SK-N-SH (cell line): Measurements from ENCODE around the gene ARAP2. TPM values are rescaled to one million over a fixed set of nuclear protein-coding genes. Genes with fewer than 3 reads are reported as not detected.

ENCODE experiments used
- CTCF ChIA-PET: fragments of 300-600, 350-600 bp; formaldehyde crosslinking; extraction: SDS; loops from one replicate; lab custom pipeline; 2021; lab: Yijun Ruan, JAX
- POLR2A ChIA-PET: fragments of 350-600 bp; sonication (Branson Sonifier 250); formaldehyde crosslinking; extraction: SDS; loops from one replicate; lab custom pipeline; 2020; ENCODE audit warnings: antibody characterized with exemption, inconsistent platforms; lab: Yijun Ruan, JAX
- DNase-seq: peaks from one replicate; pipeline ENCODE4 v3.0.0; 2012
- H2AFZ ChIP-seq: fragments of 200-600 bp; sonication (generic); 2 replicates; pipeline ENCODE4 v1.8.1; 2016; ENCODE audit warnings: antibody characterized with exemption, mild to moderate bottlenecking, low read depth
- H3F3A ChIP-seq: fragments of 200-600 bp; sonication (generic); replicated peaks from 2 replicates; pipeline ENCODE3; 2016; ENCODE audit warnings: antibody characterized with exemption, mild to moderate bottlenecking; ENCODE audit not compliant: insufficient read depth
- H3K27ac ChIP-seq, 2 experiments: fragments of 200-500 bp in 1 of 2; fragments of 200-600 bp in 1 of 2; sonication (Bioruptor generic) in 1 of 2; sonication (generic), shearing (Covaris generic) in 1 of 2; 2 replicates each; pipeline versions ENCODE4 v1.5.1 to v1.6.1; 2014 to 2016; ENCODE audit warnings: low read depth in 2 of 2, inconsistent platforms in 1 of 2, low read length in 1 of 2, mild to moderate bottlenecking in 1 of 2, mixed read lengths in 1 of 2
- H3K27me3 ChIP-seq: fragments of 200-600 bp; sonication (generic), shearing (Covaris generic); 2 replicates; pipeline ENCODE4 v1.6.1; 2016; ENCODE audit warnings: mixed run types; ENCODE audit not compliant: insufficient read depth
- H3K36me3 ChIP-seq, 2 experiments: fragments of 200-500 bp in 1 of 2; fragments of 200-600 bp in 1 of 2; sonication (Bioruptor generic) in 1 of 2; sonication (generic) in 1 of 2; replicated peaks in 1 of 2; 2 replicates each; pipeline versions ENCODE3 to v1.5.1; 2014 to 2016; ENCODE audit warnings: low read length in 1 of 2, mild to moderate bottlenecking in 1 of 2; ENCODE audit not compliant: insufficient read depth in 2 of 2, control insufficient read depth in 1 of 2
- H3K4me1 ChIP-seq, 2 experiments: fragments of 200-500 bp in 1 of 2; fragments of 200-600 bp in 1 of 2; sonication (Bioruptor generic) in 1 of 2; sonication (generic), shearing (Covaris generic) in 1 of 2; 2 replicates each; pipeline versions ENCODE4 v1.5.1 to v1.6.1; 2014 to 2016; ENCODE audit warnings: low read depth in 1 of 2, low read length in 1 of 2, mixed run types in 1 of 2; ENCODE audit not compliant: insufficient read depth in 2 of 2, control insufficient read depth in 1 of 2
- H3K4me2 ChIP-seq: fragments of 200-600 bp; sonication (generic), shearing (Covaris generic); 2 replicates; pipeline ENCODE4 v1.6.1; 2017; ENCODE audit warnings: mixed run types
- H3K4me3 ChIP-seq, 2 experiments: fragments of 200-500 bp in 1 of 2; fragments of 200-600 bp in 1 of 2; sonication (Bioruptor generic) in 1 of 2; sonication (generic), shearing (Covaris generic) in 1 of 2; 2 replicates each; pipeline versions ENCODE4 v1.5.1 to v1.8.1; 2014 to 2016; ENCODE audit warnings: low read depth in 2 of 2, inconsistent platforms in 1 of 2, low read length in 1 of 2, mild to moderate bottlenecking in 1 of 2, mixed read lengths in 1 of 2, moderate library complexity in 1 of 2
- H3K79me2 ChIP-seq: fragments of 200-600 bp; sonication (generic); 2 replicates; pipeline ENCODE4 v1.8.1; 2017; ENCODE audit warnings: mild to moderate bottlenecking; ENCODE audit not compliant: insufficient read depth
- H3K9ac ChIP-seq: fragments of 200-600 bp; sonication (generic); 2 replicates; pipeline ENCODE4 v1.6.1; 2017; ENCODE audit warnings: mixed run types
- H3K9me2 ChIP-seq: fragments of 200-600 bp; sonication (generic); 2 replicates; pipeline ENCODE4 v1.6.1; 2017; ENCODE audit warnings: mixed run types
- H3K9me3 ChIP-seq: fragments of 200-600 bp; sonication (generic); 2 replicates; pipeline ENCODE4 v1.6.1; 2017; ENCODE audit warnings: mixed run types, mild to moderate bottlenecking, moderate library complexity
- H4K20me1 ChIP-seq: fragments of 200-600 bp; sonication (generic); 2 replicates; pipeline ENCODE4 v1.6.1; 2017; ENCODE audit warnings: mild to moderate bottlenecking, mixed run types; ENCODE audit not compliant: insufficient read depth
- CHD2 ChIP-seq: fragments of 150-350 bp; IDR thresholded peaks from 2 replicates; pipeline ENCODE4 v1.6.1; 2018; ENCODE audit warnings: low read length; ENCODE audit not compliant: partially characterized antibody
- ELF1 ChIP-seq: IDR thresholded peaks from 2 replicates; pipeline ENCODE4 v1.4.0; 2012
- FOXM1 ChIP-seq: IDR thresholded peaks from 2 replicates; pipeline ENCODE4 v1.4.0; 2012; ENCODE audit warnings: low read depth, mild to moderate bottlenecking
- JUND ChIP-seq: IDR thresholded peaks from 2 replicates; pipeline ENCODE4 v1.4.0; 2012
- MEF2A ChIP-seq: IDR thresholded peaks from 2 replicates; pipeline ENCODE4 v1.4.0; 2012; ENCODE audit warnings: low read depth, borderline replicate concordance
- MXI1 ChIP-seq: IDR thresholded peaks from 2 replicates; pipeline ENCODE4 v1.6.1; 2012; ENCODE audit warnings: mild to moderate bottlenecking, low read depth, low read length, improper control_type of control experiment
- NRF1 ChIP-seq: IDR thresholded peaks from 2 replicates; pipeline ENCODE4 v1.6.1; 2012; ENCODE audit warnings: low read depth, mild to moderate bottlenecking, low read length
- RAD21 ChIP-seq: IDR thresholded peaks from 2 replicates; pipeline ENCODE4 v1.6.1; 2012; ENCODE audit warnings: mild to moderate bottlenecking, low read length
- RCOR1 ChIP-seq: fragments of 150-350 bp; IDR thresholded peaks from 2 replicates; pipeline ENCODE4 v1.6.1; 2017; ENCODE audit warnings: antibody characterized with exemption, low read length
- RXRA ChIP-seq: IDR thresholded peaks from 2 replicates; pipeline ENCODE4 v1.4.0; 2012; ENCODE audit warnings: low read depth, mild to moderate bottlenecking, borderline replicate concordance
- TAF1 ChIP-seq: IDR thresholded peaks from 2 replicates; pipeline ENCODE4 v1.6.1; 2012; ENCODE audit warnings: low read depth, mild to moderate bottlenecking, low read length, moderate library complexity, borderline replicate concordance
- TEAD4 ChIP-seq: IDR thresholded peaks from 2 replicates; pipeline ENCODE4 v1.4.0; 2012; ENCODE audit warnings: mild to moderate bottlenecking, borderline replicate concordance; ENCODE audit not compliant: insufficient read depth
- WGBS: methylation state at CpG from one replicate; pipeline ENCODE4 v1.1.6; 2017; ENCODE audit warnings: low lambda C conversion rate; 5-methylcytosine and 5-hydroxymethylcytosine counted together
- polyA plus RNA-seq, 3 experiments: library from polyadenylated mRNA; depleted of rRNA; stranded (reverse); fragments of >200 nt; gene quantifications; 2 replicates each; pipeline ENCODE4 v1.2.3, GENCODE V29; 2012
- TF ChIP-seq, protein P1 (sequence below): fragments of 200-600 bp; sonication (generic); IDR thresholded peaks from 2 replicates; pipeline ENCODE4 v1.6.1; 2017; ENCODE audit warnings: antibody characterized with exemption, mild to moderate bottlenecking, moderate library complexity

ARAP2 gene
- polyA plus RNA-seq, 1 of the 3 experiments (the other 2 are of a cell fraction), result not detected

DNA sequence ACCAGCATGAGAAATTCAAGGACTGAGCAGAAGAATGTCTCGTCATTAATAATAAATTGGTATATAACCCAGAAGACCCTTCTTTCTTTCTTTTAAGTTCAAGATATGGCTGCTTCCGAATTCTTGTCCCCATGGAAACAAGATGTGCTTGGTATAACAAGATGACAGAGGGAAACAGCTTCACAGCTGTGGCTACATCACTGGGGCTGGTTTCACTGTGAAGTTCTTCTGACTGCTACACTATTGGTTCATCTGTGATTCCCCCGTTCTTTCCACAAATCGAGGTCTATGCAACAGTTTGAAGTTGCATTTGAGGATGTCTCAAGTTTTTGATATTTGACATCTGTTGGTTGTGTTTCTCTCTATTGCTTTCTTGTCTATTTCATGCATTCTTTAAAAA lies 24.8 kb upstream of the ARAP2 start:
- Histone ChIP-seq H3K27ac (no peak overlapping the region), H3K36me3 (no peaks in the 10 kb centered on the region), H3F3A (no peaks in the 10 kb centered on the region), H3K9me2 (no peaks in the 10 kb centered on the region), H4K20me1 (no peaks in the 10 kb centered on the region), H3K4me1 (no peaks in the 10 kb centered on the region), H2AFZ (no peak overlapping the region), H3K4me2 (no peak overlapping the region), H3K9me3 (no peaks in the 10 kb centered on the region), H3K9ac (no peak overlapping the region), H3K27me3 (no peaks in the 10 kb centered on the region), H3K79me2 (no peaks in the 10 kb centered on the region), H3K4me3 (no peak overlapping the region)
- ChIA-PET POLR2A (no interaction called here), CTCF (no interaction called here)
- no peak for DNase-seq
- 0% methylated on average over 4 of the region's 4 CpGs for WGBS
- TF ChIP-seq NRF1, result no peak
- no peak for TF ChIP-seq CHD2
- TF ChIP-seq RCOR1, result no peak

DNA sequence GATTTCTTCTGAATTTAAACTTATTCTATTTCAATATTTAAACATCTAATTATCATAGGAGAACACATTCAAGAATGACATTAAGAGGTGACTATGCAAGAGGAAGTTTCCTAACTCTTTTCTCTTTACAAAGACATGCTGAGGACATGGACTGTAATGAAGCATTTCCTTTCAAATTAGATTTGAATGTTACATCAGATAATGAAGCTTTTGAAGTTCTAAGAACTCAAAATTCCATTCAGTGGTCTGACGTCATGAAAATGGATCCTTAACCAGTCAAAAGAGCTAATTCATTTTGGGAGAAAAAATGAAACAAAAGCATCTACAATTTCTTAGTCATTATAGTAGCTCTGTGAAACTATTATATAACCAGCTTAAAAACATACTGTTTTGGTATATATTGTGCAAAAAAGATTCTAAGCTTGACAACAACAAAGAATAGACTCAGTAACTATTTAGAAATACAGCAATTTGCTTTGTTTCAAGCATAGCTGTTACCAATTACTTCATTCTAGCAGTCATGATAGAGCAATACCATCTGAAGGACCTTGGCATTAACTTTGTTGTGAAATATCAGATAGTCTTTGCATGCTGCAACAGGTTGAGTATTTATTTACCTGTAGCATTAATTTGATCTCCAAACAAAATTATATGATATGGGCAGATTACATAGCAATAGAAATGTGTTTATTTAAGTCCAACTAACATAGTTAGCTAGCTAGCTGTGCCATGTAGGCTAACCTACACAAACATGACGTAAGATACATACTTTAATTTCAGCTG lies 23.4 kb upstream of the ARAP2 start:
- WGBS, result 6% methylated on average over 2 of the region's 2 CpGs
- H3K27me3 ChIP-seq, result no peaks in the 10 kb centered on the region
- no peaks in the 10 kb centered on the region for H3K4me1 ChIP-seq
- H3K9ac ChIP-seq, result no peak overlapping the region
- no peaks in the 10 kb centered on the region for H3K79me2 ChIP-seq
- H3K4me2 ChIP-seq, result no peak overlapping the region
- no peaks in the 10 kb centered on the region for H3K9me2 ChIP-seq
- H3K9me3 ChIP-seq, result no peaks in the 10 kb centered on the region
- no peak for DNase-seq
- CTCF ChIA-PET, result no interaction called here
- no peaks in the 10 kb centered on the region for H3F3A ChIP-seq
- no peak overlapping the region for H3K4me3 ChIP-seq
- POLR2A ChIA-PET, result no interaction called here
- H3K36me3 ChIP-seq, result no peaks in the 10 kb centered on the region
- no peak for TF ChIP-seq FOXM1
- no peak for TF ChIP-seq TEAD4
- TF ChIP-seq RXRA, result no peak
- no peak for TF ChIP-seq TAF1
- no peak overlapping the region for H2AFZ ChIP-seq
- H3K27ac ChIP-seq, result no peak overlapping the region
- no peaks in the 10 kb centered on the region for H4K20me1 ChIP-seq

DNA sequence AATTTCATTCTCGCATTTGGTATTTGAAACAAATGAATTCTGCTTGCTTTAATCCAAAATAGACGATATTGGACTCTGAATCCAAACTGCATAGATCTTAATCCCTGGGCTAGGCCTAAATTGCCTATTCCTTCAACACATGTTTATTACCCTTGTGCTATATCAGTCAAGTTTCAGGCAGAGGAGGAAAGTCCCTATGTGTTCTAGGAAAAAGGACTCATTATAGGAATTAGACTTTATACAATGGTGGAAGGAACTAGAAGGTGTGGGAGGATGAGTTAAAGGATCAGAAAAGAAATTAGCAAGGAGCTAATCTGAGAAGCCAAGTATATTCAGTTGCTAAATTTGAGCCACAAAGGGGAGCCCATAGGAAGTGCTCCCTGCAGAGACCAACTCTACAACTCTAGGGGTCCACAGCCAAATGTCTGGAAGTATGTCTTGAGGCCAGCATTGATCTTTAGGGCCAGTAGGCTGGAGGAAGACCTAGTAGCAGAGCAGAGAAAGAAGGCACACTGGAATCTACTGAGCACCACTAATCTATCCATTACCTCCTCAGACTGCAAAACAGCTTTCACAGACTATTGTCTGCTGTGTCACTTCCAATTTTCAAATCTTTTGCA lies 20.0 kb upstream of the ARAP2 start:
- no peak overlapping the region for H3K4me2 ChIP-seq
- no peak for DNase-seq
- H3K9me2 ChIP-seq, result no peaks in the 10 kb centered on the region
- H3F3A ChIP-seq, result no peaks in the 10 kb centered on the region
- H3K9me3 ChIP-seq, result no peaks in the 10 kb centered on the region
- 11% methylated on average over 2 of the region's 2 CpGs for WGBS
- H3K9ac ChIP-seq, result no peak overlapping the region
- TF ChIP-seq RAD21, result no peak
- TF ChIP-seq RCOR1, result no peak
- no peak for TF ChIP-seq CHD2
- TF ChIP-seq MEF2A, result no peak
- no peak for TF ChIP-seq MXI1
- TF ChIP-seq, protein P1, sequence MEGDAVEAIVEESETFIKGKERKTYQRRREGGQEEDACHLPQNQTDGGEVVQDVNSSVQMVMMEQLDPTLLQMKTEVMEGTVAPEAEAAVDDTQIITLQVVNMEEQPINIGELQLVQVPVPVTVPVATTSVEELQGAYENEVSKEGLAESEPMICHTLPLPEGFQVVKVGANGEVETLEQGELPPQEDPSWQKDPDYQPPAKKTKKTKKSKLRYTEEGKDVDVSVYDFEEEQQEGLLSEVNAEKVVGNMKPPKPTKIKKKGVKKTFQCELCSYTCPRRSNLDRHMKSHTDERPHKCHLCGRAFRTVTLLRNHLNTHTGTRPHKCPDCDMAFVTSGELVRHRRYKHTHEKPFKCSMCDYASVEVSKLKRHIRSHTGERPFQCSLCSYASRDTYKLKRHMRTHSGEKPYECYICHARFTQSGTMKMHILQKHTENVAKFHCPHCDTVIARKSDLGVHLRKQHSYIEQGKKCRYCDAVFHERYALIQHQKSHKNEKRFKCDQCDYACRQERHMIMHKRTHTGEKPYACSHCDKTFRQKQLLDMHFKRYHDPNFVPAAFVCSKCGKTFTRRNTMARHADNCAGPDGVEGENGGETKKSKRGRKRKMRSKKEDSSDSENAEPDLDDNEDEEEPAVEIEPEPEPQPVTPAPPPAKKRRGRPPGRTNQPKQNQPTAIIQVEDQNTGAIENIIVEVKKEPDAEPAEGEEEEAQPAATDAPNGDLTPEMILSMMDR, result no peak
- TF ChIP-seq ELF1, result no peak
- no peak for TF ChIP-seq JUND
- no peak overlapping the region for H3K4me3 ChIP-seq
- ChIA-PET POLR2A (no interaction called here), CTCF (no interaction called here)
- no peaks in the 10 kb centered on the region for H4K20me1 ChIP-seq
- no peaks in the 10 kb centered on the region for H3K4me1 ChIP-seq
- no peak overlapping the region for H3K27ac ChIP-seq
- H3K36me3 ChIP-seq, result no peaks in the 10 kb centered on the region
- no peak overlapping the region for H2AFZ ChIP-seq
- H3K79me2 ChIP-seq, result no peaks in the 10 kb centered on the region
- no peaks in the 10 kb centered on the region for H3K27me3 ChIP-seq
